GM21723 (cell line): Measurements from ENCODE around the gene PTPN6.

Experiments used
- ATAC-seq: cut with Tn5 transposase; IDR thresholded peaks from one replicate; pipeline ENCODE4 v1.9.1; 2021; ENCODE audit warnings: mild to moderate bottlenecking, moderate library complexity; ENCODE audit not compliant: unreplicated experiment

PTPN6 gene

DNA sequence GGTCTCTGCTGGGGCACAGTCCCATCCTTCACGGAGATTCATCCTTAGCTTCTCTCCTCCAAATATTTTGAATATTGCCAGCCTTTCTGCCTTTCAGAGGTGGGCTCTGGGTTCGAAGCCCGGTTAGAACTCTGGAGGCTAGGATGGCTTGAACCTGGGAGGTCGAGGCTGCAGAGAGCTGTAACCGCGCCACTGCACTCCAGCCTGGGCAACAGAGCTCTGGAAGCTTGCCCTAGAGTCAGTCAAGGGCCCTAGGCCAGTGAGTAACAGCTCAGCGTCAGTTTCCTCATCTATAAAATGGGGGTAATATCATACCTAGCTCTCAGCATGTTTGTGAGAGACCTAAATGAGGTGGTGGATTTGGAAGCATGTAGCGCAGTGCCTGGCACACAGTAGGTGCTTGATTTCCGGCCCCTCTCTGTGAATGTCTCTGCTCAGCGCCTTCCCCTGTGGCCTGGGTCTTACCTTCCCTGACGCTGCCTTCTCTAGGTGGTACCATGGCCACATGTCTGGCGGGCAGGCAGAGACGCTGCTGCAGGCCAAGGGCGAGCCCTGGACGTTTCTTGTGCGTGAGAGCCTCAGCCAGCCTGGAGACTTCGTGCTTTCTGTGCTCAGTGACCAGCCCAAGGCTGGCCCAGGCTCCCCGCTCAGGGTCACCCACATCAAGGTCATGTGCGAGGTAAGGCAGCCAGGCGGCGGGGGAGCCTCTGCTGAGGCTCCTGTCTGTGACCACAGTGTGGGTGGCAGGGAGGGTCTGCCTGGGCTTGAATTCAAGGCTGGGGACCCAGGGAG lies 3.4 kb downstream of the PTPN6 start:
- no peak for ATAC-seq

DNA sequence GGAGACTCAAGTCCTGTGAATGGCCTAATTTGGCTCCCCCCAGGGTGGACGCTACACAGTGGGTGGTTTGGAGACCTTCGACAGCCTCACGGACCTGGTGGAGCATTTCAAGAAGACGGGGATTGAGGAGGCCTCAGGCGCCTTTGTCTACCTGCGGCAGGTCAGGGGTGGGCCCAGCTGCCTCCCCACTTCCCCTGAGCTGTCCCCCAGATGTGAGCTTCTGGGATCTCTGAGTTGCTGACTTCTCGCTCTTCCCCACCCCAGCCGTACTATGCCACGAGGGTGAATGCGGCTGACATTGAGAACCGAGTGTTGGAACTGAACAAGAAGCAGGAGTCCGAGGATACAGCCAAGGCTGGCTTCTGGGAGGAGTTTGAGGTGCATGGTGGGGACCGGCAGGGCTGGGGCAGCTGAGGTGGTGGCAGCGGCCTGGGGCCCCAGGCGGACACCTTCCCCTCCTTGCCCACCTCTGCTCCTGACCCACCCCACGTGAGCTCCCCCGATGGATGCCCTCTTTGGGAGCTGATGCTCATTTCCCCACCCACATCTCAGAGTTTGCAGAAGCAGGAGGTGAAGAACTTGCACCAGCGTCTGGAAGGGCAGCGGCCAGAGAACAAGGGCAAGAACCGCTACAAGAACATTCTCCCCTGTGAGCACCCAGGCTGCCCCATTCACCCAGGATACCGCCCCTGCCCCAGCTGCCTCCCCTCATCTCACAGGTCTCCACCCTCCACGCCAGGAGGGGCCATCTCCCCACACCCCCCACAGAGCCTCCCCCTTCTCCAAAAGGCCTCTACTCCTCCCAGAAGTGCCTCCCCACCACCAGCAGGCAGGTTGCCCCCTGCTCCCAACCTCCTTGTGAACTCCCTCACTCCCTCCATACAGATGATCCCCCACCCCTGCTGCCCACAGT lies 4.2 kb downstream of the PTPN6 start:
- ATAC-seq: no peak

DNA sequence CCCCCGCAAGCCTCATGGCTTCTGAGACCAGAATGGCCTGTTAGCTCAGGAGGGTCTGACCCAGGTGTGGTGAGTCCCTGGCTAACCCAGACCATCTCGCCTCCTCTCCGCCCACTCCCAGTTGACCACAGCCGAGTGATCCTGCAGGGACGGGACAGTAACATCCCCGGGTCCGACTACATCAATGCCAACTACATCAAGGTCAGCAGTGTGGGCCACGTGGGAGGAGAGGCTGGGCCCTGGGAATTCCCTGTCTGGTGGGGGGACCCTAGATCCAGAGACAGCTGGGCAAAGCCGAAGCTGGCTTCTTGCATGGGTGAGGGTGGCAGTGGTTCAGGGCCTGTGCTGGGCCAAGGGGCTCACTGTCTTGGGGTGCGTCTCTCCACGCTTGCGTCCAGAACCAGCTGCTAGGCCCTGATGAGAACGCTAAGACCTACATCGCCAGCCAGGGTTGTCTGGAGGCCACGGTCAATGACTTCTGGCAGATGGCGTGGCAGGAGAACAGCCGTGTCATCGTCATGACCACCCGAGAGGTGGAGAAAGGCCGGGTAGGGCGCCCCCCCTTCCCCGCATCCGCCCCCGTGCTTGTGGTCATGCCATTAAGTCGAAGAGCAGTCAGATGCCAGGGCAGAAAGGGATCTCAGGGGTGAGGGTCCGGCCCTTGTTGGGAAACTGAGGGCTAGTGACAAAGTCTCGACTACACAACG lies 5.0 kb downstream of the PTPN6 start:
- ATAC-seq: no peak

DNA sequence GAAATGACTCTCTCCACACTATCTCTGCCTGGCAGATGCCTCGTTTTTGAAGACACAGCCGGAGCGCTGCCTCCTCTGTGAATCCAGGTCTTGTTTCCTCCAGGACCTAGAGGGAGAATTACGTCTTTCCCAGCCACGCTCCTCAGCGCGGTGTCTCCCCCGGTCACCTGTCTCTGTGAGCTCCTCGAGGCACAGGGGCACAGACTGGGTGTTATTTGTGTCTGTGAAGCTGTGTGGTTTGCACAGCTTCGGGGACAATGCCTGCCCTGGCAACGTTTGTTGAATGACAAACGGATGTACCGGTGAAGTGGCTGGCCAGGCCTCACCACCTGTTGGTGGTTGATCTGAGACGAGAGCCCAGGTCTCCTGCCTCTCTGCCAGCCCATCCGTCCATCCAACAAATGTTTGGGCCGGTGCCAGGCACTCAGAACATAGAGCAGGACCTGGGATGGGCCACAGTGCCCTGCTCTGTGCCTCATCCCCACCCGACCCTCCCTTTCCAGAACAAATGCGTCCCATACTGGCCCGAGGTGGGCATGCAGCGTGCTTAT lies 6.1 kb downstream of the PTPN6 start:
- ATAC-seq: no peak

DNA sequence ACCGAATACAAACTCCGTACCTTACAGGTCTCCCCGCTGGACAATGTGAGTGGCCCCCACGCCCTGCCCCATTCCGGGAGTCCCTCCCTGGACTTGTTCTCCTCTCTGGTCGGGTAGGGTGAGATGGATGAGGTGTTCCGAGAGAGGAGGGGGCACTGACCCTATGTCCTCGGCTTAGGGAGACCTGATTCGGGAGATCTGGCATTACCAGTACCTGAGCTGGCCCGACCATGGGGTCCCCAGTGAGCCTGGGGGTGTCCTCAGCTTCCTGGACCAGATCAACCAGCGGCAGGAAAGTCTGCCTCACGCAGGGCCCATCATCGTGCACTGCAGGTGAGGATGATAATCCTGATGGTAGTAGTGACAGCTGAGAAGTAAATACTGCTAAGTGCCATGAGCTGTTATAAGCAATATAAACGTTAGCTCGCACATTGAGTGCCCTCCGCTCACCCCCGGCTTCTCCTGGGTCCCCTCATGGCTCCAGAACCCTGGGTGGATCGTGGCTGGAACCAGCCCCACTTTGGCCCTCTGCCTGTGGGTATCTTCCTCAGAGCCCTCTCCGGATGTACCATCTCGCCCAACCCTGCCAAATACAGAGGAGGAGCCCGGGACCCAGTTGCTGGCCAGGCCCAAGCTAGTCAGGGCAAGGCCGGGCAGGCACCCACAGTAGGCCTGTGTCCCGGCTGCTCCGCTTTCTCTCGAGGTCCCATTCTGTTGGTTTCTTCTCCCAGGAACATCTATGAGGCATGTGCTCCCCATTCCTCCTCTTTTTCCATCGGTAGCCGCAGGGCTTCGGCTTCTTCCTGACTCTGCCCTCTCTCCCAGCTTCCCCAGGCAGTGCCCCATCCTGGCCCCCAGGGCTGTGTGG lies 6.8 kb downstream of the PTPN6 start:
- ATAC-seq: no peak

DNA sequence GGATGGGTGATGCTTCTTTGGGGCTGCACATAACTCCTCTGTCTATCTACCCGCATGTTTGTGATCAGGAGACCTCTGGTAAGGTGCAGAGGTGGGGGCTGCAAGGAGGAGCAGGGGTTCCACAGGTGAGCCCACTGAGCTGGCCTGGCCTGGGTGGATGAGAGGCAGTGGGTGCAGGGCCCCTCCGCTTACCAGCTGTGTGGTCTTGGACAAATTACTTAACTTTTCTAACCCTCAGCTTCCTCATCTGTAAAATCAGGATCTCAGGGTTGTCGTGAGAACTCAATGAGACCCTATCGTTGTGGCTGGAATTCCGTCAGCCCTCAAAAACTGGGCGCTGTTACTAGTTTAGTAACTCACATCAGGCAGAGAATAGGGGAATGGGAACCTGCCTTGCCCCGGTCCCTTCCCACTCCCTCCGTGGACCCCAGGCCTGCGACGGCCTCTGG lies 7.5 kb downstream of the PTPN6 start:
- ATAC-seq: no peak

DNA sequence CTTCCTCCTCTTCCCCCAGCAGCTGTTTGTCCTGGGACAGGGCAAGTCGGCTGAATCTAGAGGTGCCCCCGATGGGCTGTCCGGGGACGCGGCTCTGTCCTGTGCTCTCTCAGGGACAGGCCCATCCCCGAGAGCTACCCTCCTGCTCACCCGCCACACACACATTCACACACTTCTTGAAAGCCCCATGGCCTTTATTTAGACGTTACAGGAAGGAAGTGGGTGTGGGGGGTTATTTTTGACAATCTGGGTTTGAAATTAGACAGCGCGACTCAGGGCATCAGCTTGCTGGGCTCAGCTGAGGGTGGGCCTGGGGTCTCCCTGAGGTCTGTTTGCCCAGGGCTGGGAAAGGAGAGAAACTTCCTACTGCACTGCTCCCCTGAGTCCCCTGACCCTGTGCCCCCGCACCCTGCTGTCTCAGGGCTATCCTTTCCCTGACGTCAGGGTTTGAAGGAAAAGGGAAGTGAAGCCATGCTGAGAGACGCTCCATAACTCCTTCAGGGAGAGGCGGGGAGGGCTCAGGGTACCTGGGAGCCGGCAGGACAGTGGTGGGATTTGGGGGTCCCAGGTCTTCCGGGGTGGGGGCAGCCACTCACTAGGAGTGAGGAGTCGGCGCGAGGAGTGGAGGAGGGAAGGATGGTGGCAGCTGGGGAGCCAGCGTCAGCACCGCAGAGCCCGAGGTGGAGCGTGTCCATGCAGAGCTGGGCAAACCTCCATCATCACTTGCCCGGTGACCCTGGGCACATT lies 8.1 kb downstream of the PTPN6 start:
- peak; percentile 45 for ATAC-seq

DNA sequence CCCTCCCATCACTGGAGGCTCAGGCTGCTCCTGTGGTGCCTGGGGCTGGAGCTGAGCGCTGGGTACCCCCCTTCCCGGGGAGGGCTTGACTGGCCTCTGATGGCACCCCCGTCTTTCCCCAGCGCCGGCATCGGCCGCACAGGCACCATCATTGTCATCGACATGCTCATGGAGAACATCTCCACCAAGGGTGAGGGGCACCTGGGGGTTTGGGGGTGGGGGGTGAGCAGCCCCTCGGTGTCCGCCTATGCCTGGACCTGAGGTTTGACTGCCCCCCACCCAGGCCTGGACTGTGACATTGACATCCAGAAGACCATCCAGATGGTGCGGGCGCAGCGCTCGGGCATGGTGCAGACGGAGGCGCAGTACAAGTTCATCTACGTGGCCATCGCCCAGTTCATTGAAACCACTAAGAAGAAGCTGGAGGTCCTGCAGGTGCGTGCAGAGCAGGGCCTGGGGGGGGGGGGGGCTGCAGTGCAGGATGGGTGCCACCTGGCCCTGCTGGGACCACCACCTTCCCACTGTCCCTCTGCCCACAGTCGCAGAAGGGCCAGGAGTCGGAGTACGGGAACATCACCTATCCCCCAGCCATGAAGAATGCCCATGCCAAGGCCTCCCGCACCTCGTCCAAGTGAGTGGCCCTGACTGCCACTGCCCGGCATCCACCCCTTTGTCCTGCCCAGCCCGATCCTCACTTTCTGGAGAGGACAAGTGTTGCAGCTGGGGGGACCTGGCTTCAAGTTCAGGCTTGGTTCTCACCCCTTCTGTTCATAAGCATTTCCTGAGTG lies 8.8 kb downstream of the PTPN6 start:
- no peak for ATAC-seq

DNA sequence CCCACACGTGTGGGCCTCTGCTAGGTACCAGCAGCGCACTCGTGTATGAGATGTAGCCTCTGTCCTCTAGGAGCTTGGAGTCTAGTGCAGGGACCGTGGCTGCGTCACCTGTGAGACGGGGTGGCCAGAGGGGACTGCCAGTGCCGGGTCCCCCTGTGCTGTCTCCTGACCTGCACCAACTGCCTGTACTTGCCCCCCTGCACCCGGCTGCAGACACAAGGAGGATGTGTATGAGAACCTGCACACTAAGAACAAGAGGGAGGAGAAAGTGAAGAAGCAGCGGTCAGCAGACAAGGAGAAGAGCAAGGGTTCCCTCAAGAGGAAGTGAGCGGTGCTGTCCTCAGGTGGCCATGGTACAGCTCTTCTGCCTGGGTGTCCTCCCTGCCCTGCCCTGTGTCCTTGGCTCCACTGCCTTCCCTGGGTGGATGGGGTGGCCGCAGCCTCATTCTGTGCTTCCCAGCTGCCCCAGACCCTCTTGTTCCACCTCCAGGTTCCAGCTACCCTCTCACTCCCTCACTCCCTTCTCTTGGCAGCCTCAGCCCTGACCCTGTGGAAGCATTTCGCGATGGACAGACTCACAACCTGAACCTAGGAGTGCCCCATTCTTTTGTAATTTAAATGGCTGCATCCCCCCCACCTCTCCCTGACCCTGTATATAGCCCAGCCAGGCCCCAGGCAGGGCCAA lies 9.6 kb downstream of the PTPN6 start:
- ATAC-seq: peak; percentile 30

DNA sequence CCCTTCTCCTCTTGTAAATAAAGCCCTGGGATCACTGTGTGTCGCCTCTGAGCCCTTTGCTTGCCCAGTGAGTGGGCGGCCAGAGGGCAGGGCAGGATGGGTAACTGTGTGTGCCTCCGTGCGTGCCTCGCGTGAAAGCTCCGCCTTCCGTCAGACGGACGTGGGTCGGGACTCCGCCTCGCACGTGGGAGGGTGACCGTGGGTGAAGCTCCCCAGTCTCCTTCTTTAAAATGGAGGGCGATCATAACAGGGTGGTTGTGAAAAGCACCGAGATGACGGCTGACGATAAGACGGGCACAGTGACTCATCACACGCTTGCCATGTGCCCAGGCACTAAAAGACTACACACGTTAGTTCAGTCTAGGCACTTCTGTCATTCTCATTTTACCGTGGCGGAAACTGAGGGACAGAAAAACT lies 10.1 kb downstream of the PTPN6 start:
- no peak for ATAC-seq

DNA sequence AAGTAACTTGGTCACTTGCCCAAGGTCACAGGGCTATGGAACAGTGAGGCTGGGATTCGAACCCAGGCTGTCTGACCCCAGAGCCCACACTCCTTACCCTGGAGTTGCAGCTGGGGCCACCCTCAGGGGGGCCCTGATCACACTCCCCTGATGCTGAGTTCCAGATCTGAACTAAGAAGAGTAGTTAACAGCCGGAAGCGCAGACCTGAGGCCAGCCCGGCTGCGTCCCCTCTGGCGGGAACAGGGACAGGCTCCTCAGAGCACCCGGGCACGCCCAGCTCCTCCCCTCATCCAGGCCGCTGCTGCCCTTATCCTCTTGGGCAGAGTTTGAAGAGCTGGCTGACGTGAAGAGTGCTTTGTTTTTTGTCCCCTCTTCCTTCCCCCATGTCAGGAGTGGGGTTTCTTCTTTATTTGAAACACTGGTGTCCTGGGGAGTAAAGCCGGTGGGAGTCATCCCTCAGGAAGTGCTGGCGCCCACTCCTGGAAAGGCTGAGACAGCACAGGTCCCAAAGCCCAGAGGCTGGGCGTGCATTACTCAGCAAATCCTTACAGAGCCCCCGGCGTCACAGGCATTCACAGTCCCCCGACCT lies 10.6 kb downstream of the PTPN6 start:
- ATAC-seq: no peak

DNA sequence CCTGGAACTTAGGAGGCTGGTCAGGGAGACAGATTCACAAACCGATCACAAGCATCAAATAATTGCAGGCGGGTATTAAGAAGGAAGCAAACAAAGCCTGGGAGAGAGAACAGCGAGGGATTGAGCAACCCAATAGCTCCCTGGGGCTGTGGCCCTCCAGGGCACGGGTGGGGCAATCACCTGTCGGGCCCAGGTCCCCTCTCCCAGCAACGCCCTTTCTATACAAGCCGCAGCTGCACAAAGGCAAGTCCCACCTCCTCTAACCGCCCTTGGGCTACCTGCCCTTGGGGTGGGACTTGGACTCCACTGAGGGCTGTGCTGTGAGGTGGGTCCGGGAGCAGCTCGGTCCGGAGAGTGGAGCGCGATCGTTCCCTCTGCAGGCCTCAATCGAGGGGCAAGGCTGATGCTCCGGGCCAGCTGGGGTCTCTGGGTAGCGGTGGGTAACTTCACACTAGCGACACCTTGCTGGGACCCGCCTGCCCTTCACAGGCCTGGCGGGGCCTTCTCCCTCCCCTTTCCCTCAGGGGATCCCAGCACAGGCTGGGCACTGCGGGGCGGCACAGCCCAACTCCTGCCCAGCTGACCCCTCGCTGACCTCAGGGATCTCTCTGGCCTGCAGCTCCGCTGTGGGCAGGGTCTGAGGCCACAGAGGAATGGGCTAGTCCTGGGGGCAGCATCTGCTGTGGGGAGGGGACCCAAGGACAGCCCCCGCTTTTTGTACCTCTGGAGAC lies 11.3 kb downstream of the PTPN6 start:
- ATAC-seq: no peak

DNA sequence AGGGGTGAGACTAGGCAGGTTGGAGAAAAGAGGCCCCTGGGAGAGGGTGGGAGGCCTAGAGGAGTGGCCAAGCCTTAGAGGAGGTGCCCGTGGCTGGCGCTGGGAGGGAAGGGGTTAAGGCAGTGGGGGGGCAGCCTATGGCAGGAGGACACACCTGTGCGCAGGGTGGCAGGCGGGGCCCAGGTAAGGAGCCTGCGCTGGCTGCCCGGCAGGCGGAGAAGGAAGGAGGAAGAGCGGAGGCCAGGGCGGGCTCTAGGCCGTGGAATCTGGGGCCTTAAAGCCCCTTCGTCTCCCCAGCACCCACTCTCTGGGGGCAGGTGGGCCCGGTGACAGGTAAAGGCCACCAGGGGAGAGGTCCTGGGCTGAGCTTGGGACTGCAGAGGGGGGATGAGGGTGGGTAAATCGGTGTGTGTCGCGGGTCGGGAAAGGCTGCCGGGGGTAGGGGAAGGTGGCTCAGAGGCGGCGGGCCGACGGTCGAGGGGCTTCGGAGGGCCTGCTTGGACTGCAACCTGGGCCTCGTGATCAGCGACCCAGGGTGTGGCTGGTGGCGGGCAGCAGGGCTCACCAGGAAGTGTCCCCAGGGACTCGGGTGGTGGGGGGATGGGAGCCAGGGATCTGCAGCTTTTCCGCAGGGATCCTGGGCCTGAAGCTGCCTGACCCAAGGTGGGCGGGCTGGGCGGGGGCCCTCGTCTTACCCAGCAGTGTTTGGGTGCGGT lies 12.0 kb downstream of the PTPN6 start:
- no peak for ATAC-seq

DNA sequence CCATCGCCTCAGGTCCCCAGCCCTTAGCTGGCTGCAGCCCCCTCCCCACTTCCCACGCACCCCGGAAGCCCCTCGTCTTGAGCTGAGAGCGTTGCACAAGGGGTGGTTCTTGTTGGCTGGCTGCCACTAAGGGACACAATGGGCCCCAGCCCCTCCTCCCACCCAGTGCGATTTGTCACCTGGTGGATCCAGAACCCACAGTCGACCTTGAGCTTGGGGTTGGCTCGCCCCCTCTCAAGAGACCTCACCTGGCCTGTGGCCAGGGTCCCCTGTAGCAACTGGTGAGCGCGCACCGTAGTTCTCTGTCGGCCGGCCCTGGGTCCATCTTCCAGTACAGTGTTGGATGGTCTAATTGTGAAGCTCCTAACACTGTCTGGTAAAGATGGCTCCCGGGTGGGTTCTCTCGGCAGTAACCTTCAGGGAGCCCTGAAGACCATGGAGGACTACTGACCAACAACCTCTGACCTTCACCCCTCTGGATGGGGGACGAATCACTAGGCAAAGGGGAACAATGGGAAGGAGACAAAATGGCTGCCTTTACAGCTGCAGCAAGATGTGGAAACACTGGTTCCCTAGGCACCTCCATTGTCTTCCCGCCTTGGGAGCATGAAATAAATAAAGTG lies 12.7 kb downstream of the PTPN6 start:
- ATAC-seq: no peak

DNA sequence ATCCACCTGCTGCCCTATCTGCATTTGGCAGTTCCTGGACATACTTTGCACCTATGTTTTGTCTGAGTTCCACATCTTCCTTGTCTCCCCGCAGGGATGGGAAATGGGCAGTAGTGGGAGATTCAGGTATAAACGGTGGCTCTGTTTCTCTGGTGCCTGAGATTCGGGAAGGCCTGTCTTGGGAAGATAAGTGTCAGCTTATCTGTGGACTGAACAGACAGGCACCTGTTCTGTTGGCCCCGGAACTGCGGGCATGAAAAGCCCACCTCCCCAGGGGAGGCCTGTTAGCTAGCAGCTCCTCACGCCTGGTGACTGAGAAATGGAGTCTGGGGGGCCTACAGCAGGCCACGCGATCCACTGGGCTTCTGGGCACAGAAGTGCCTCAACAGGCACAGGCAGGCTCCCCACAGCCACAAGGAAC lies 13.5 kb downstream of the PTPN6 start:
- no peak for ATAC-seq
